ENCODE measurements around the gene KCNK1.

The KCNK1 gene

GRCh38 chr1:233671286-233671685, 57.4 kb downstream of the KCNK1 start:
- Histone ChIP-seq H3K79me2 (no peaks in the 10 kb centered on the region), H3K4me3 (ENCODE audit: low read depth, low read length) (no peak overlapping the region), H2AFZ (no peak overlapping the region), H3K27ac (no peak overlapping the region), H3K27me3 (ENCODE audit: control insufficient read depth, insufficient read depth, low read length) (no peaks in the 10 kb centered on the region), H3K9ac (no peak overlapping the region), H3K4me1 (no peaks in the 10 kb centered on the region), H3K9me3 (ENCODE audit: control insufficient read depth, low read length) (no peaks in the 10 kb centered on the region), H3K4me2 (ENCODE audit: low read length) (no peak overlapping the region), H3K36me3 (ENCODE audit: control insufficient read depth, insufficient read depth, low read length) (no peaks in the 10 kb centered on the region)
- no peak for TF ChIP-seq CTCF (IDR thresholded peaks at IDR 0.05)

DNA sequence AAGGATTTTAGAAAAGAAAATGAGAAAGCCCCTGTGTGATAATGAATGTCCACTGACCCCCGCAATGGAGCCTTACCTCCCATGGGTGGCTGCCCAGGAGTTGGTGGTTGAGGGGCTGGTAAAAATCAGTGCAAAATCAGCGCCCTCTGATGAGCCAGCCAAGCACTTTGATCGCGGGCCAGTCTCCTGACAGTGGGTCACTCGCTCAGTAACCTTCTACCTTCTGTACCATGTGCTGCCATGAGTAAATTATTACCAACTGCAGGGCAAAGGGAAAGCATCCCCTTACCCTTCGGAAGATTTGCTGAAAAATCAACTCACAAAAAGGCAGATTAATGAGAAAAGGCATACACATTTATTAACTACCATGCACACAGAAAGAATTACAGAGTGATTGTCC, 58.8 kb downstream of the KCNK1 start:
- H3K4me3 ChIP-seq (ENCODE audit: low read depth, low read length) = no peak overlapping the region
- TF ChIP-seq CTCF (IDR thresholded peaks at IDR 0.05) = no peak
- no peak overlapping the region for H2AFZ ChIP-seq
- H3K9me3 ChIP-seq (ENCODE audit: control insufficient read depth, low read length) = no peaks in the 10 kb centered on the region
- H3K9ac ChIP-seq = no peak overlapping the region
- H3K27ac ChIP-seq = no peak overlapping the region
- no peaks in the 10 kb centered on the region for H3K79me2 ChIP-seq
- H3K36me3 ChIP-seq (ENCODE audit: control insufficient read depth, insufficient read depth, low read length) = no peaks in the 10 kb centered on the region
- no peaks in the 10 kb centered on the region for H3K27me3 ChIP-seq (ENCODE audit: control insufficient read depth, insufficient read depth, low read length)
- H3K4me2 ChIP-seq (ENCODE audit: low read length) = no peak overlapping the region
- H3K4me1 ChIP-seq = no peaks in the 10 kb centered on the region

- no peak overlapping the region for H3K4me2 ChIP-seq (ENCODE audit: low read length)
- H3K4me1 ChIP-seq = no peaks in the 10 kb centered on the region
- no peaks in the 10 kb centered on the region for H3K36me3 ChIP-seq (ENCODE audit: control insufficient read depth, insufficient read depth, low read length)
- no peaks in the 10 kb centered on the region for H3K79me2 ChIP-seq
- no peak overlapping the region for H3K4me3 ChIP-seq (ENCODE audit: low read depth, low read length)
- no peak overlapping the region for H2AFZ ChIP-seq
- no peaks in the 10 kb centered on the region for H3K27me3 ChIP-seq (ENCODE audit: control insufficient read depth, insufficient read depth, low read length)
- no peak for TF ChIP-seq CTCF (IDR thresholded peaks at IDR 0.05)
- H3K27ac ChIP-seq = no peak overlapping the region
- H3K9me3 ChIP-seq (ENCODE audit: control insufficient read depth, low read length) = no peaks in the 10 kb centered on the region
- H3K9ac ChIP-seq = no peak overlapping the region
Observed at GRCh38 chr1:233673261-233673946, 59.5 kb downstream of the KCNK1 start.

DNA sequence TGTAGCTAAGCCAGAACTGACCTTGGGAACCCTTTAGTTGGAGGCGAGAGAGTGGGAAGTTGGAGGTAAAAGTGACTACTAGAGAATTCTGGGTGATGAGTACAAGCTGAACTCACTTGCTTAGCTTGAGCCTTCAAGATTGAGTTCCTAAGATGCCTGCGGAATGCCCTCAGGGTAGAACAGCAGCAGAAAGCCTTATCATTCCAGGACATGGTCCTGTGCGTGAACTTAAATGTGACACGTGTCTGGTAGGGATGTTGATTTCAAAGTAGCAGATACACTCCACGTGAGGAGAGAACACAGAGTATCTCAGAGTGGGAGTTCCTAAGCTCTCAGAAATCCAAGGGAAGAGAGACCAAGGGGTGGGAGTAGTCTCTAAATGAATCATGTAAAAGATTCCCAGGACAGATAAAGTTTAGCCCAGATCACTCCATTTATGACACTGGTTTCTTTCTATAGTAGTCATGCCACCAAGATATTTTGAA, 60.1 kb downstream of the KCNK1 start:
- H3K4me1 ChIP-seq = no peaks in the 10 kb centered on the region
- H2AFZ ChIP-seq = no peak overlapping the region
- H3K9me3 ChIP-seq (ENCODE audit: control insufficient read depth, low read length) = no peaks in the 10 kb centered on the region
- no peaks in the 10 kb centered on the region for H3K79me2 ChIP-seq
- H3K9ac ChIP-seq = no peak overlapping the region
- H3K27ac ChIP-seq = no peak overlapping the region
- no peaks in the 10 kb centered on the region for H3K36me3 ChIP-seq (ENCODE audit: control insufficient read depth, insufficient read depth, low read length)
- no peak overlapping the region for H3K4me2 ChIP-seq (ENCODE audit: low read length)
- H3K4me3 ChIP-seq (ENCODE audit: low read depth, low read length) = no peak overlapping the region
- no peak for TF ChIP-seq CTCF (IDR thresholded peaks at IDR 0.05)
- no peaks in the 10 kb centered on the region for H3K27me3 ChIP-seq (ENCODE audit: control insufficient read depth, insufficient read depth, low read length)

DNA sequence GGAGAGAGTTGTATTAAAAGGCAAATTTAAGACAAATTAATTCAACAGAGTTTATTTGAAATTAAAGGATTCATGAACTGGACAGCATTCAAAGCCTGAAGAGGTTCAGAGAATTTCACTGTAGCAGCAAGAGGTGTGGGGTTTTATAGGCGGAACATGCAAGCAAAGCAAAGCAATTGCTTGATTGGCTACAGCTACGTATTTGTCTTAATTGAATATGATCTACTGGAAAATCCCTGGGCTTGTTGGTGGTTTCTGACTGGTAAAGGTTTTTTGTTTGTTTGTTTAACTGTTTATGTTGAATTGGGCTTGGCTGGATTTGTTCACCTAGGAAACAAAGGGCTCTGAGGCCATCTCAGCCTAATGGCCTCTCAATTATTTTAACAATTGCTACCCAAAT, 61.5 kb downstream of the KCNK1 start:
- H3K79me2 ChIP-seq = no peaks in the 10 kb centered on the region
- no peaks in the 10 kb centered on the region for H3K27me3 ChIP-seq (ENCODE audit: control insufficient read depth, insufficient read depth, low read length)
- no peak overlapping the region for H3K4me2 ChIP-seq (ENCODE audit: low read length)
- no peak overlapping the region for H3K9ac ChIP-seq
- H3K36me3 ChIP-seq (ENCODE audit: control insufficient read depth, insufficient read depth, low read length) = no peaks in the 10 kb centered on the region
- H2AFZ ChIP-seq = no peak overlapping the region
- no peak overlapping the region for H3K27ac ChIP-seq
- TF ChIP-seq CTCF (IDR thresholded peaks at IDR 0.05) = no peak
- no peaks in the 10 kb centered on the region for H3K9me3 ChIP-seq (ENCODE audit: control insufficient read depth, low read length)
- H3K4me1 ChIP-seq = no peaks in the 10 kb centered on the region
- no peak overlapping the region for H3K4me3 ChIP-seq (ENCODE audit: low read depth, low read length)

Measured in parathyroid adenoma (tissue), 2 donors.